Hematopoietic multipotent progenitor cell (in vitro differentiated cells): Measurements from ENCODE around the gene RCAN2. TPM values are rescaled to one million over a fixed set of nuclear protein-coding genes. Genes with fewer than 3 reads are reported as not detected.

Source experiments
- DNase-seq, 3 donors: peaks; one replicate each; pipeline ENCODE4 v3.0.0-alpha.2; 2011 to 2015; ENCODE audit warnings: low read depth in 2 of 3, low spot score in 2 of 3
- total RNA-seq: library from RNA; depleted of rRNA; stranded (reverse); fragments of >200 nt; gene quantifications from one replicate; pipeline ENCODE4 v1.2.3, GENCODE V29; 2012

The RCAN2 gene
- total RNA-seq, 1 donor, result under 0.01 TPM

DNA sequence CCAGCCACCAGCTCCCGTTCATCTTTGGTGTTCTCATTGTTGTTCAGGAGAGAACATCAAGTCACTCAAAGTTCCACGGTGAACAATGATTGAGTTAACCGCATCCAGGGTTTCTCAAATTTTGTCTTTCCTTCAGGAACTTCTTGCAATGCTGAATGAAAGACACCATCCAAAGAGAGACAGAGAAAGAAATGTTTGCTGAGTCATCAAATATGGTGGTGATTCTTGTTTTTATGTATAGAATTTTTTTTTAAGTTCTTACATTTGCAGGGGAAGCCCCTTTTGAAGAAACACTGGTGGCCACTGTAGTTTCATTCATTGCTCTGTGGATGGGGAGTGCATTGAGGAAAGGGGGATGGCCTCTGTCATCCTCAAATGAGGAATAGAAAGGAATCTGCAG is 258.1 kb downstream of the RCAN2 start:
- DNase-seq, result no peak

DNA sequence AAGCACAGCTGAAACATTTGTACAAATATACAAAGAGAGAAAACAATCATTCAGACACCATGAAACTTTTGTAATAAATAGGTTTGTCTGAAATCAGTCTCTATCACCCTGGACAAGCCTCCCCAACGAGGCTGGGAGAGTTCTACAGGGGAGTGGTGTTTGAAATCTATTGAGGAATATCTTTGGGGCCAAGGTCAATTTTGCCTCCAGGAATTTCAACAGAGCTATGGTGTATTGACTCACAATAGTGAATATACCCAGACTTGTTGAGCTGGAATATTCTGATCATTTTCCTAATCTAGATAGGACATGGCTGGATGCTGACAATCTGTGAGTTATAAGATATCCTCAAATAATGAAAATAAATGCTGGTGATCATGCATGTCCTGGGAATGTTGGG is 269.0 kb downstream of the RCAN2 start:
- no peak for DNase-seq

DNA sequence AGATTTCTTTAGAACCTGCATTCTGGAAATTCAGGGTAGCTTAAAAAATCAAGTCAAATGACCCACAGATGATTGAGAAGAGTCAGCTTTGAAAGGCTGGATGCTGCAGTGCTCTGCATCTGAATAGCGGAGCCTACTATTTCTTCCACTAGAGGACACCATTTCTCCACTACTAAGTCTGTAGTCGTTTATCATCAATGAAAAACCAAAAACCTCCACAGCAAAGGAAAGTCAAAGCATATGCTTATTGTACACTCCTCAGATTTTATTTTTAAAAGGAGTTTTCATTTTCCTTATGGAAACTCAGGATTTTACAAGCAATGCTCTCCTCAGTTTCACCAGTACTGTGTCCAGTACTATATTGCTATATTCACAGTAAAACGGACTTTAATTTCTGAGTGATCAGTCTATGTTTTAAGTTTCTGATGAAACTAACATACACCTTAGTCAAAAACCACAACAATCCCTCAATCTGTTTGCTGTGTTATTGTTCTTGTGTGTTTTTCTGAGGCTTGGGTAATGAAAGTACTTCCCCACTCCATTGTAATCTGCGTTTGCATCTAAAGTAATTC is 269.9 kb downstream of the RCAN2 start:
- peak in 2 of 3 donors; percentile 39 to 74 for DNase-seq

DNA sequence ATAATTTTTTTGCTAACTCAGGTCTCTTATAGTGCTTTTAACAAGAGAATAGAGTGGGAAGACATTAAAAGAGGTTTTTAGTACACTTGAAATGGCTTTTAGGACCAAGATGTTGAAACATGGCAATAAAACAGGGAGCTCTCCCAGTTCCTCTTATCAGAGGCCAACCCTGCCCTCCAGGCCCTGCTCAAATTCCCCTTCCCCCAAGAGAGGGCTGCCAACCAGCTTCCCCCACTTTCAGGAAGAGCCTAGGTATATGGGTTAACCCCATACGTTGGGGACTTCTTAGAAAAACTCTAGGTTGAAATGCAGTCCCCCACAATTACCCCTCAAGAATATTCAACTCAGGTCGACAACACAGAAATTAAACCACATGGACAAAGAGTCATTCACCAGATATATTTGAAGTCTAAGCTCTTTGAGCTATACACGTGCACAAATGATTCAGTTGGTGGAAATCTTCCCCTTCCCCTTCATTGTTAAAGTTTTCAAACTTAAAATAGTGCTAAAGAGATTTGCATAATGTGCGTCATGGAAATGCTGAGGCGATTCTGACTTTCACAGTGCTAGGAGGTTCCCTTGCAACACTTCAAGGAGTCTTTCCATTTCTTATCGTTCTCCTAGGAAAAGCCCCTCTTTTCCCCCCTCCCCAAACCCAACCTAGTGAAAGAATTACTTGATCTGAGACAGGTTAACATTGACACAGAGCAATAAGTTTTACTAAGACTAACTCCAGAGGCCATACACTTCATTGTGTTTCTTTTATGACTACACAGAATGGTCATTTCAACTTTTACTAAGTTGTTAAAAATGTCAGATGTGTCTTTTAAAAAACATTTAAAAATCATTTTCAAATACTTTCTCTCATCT is 270.7 kb downstream of the RCAN2 start:
- peak in 2 of 3 donors; percentile 29 to 73 for DNase-seq

DNA sequence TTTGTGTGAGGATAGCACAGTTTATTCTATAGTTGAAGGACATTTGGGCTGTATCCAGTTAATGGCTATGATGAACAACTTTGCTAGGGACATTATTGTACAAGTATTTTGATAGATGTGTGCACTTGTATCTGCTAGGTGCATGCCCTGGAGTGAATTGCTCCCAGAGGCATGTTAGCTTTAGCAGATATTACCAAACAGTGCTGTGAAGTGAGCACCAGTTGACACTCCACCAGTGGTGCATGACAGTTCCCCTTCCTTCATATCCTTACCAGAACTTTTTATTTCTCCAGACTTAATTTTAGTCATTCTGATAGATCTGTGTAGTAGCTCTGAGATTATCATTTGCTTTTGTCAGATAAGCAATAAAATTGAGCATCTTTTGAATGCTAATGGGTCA is 271.6 kb downstream of the RCAN2 start:
- no peak for DNase-seq

DNA sequence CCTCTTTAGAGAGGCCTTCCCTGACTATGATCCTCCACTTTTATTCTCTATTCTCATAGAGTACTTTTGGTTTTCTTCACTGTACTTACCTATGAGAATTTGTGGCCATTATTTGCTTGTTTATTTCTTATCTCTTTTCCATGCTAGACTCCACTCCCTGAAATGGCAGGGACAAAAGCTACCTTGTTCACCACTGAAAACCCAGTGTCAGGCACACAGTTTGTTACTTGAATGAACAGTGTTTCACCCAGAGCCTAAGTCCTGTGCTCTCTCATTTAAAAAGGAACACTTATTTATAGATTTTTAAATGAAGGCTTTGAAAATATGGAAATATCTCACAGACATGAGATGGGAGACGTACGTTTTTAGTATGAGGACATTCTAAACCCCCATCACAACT is 272.8 kb downstream of the RCAN2 start:
- DNase-seq, result no peak

DNA sequence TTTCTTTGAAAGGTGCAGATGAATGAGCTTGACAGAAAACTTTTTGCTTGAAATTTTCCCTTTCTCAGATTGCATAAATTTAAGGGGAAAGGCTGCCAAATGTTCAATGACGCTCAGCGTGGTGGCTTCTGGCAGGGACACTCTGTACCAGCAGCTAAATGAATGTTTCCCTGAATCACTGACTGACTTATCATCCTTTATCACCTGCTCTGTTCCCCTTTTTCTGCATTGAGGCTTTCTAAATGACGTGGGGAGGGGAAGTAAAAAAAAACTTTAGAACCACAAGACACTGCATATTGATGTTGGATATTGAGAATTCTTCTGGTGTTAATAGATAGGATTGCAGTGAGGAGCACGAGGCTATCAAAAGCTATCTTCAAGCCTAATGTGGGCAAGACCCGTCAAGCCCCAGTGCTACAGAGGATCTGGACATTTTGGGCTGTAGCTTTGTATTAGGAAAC is 273.5 kb downstream of the RCAN2 start:
- DNase-seq, result peak in 2 of 3 donors; percentile 83 to 93

DNA sequence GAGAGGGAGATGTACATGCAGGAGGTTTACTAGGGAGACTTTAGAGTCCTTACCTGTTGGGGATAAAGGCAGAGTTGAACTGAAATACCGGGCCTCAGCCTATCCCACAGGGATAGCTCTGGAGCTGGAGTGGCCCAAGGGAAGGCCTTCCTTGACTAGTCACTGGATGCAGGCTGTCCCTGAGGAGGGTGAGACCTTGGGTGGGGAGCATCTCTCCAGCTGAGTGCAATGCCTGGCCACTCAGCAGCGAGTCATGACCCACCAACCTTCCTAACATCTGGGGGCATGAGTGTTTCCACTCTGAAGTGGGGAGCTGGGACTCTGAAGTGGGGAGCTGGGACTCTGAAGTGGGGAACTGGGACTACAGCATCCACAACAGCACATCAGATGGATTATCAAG is 274.4 kb downstream of the RCAN2 start:
- no peak for DNase-seq

DNA sequence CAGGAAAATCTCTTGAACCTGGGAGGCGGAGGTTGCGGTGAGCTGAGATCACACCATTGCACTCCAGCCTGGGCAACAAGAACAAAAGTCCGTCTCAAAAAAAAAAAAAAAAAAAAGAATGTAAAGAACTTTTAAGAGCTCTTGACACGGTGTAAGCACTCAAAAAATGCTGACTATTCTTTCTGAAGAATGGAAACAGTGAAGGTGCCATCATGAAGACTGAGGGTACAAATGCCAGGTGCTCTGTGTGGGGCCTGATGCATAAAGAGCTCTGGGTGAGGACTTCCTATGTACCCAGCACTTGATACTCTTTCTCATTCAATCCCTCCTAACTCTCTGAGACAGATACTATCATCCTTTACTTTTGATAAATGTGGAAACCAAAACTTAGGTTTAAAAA is 275.5 kb downstream of the RCAN2 start:
- DNase-seq, result no peak

DNA sequence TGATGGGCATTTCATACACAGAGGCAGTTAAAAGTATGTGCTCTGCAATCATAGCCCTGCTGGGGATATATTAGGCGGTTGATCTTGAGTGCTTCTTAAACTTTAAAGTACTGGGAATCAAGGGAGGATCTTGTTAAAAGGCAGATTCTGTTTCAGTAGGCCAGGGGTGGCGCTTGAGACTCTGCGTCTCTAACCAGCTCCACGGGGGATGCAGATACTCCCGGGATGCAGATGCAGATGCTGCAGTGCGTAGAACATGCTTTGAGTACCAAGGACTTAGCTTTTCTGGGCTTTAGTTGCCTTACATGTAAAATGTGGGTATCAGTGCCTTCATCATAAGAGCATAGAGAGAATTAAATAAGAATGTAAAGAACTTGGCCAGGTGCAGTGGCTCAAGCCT is 276.0 kb downstream of the RCAN2 start:
- no peak for DNase-seq

DNA sequence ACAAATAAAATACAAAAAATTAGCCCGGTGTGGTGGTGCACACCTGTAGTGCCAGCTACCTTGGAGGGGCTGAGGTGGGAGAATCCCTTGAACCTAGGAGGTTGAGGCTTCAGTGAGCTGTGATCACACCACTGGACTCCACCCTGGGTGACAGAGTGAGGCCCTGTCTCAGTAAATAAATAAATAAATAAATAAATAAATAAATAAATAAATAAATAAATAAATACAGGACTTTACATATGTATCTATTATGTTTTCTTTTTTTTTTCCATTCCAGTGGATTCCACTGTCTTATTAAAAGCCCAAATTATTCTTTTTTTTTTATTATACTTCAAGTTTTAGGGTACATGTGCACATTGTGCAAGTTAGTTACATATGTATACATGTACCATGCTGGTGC is 279.3 kb downstream of the RCAN2 start:
- no peak for DNase-seq

DNA sequence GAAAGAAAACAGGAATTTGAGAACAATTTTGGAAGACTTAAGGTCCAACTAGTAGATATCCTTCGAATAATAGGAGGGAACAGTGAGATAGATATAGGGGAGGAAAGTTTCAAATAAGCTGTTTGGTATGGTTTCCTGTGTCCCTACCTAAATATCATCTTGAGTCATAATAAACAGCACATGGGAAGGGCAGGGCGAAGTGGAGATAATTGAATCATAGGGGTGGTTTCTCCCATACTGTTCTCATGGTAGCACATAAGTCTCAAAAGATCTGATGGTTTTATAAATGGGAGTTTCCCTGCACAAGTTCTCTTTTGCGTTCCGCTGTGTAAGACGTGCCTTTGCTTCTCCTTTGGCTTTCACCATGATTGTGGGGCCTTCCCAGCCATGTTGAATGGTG is 281.0 kb downstream of the RCAN2 start:
- no peak for DNase-seq

DNA sequence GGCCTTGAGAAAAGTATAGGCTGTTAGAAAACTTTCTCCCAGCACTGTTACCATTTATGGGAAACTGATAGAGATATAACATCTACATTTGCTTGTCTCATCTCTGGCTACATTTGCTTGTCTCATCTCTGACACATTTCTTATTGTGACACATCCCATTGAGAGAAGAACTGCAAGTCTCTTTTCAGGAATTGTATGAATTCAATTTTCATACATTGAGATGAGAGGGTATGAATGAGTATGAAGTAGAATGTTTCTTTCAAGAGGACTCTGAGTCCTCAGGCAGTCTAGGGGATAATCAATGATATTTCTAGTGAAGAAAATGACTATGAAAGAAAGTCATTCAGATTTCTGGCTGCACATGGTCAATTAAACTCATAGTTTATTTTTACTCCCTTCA is 282.9 kb downstream of the RCAN2 start:
- DNase-seq, result no peak

DNA sequence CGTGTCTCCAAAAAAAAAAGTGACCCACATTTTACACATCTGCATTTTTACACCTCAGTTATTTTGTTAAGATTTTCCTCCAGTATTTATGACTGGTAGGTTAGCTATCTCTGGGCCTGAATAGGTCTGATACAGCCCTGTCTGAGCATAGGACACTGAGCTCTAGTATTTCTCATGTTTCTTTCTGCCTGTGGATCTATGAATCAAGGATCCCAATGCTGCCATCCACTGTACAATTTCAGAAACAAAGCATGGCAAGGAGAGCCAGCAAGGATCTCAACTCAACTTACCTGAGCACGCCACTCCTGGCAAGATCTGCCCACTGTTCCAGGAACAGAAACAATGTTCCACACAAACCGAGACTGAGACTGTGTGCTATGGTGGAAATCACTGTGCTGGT is 284.1 kb downstream of the RCAN2 start:
- DNase-seq, result no peak

DNA sequence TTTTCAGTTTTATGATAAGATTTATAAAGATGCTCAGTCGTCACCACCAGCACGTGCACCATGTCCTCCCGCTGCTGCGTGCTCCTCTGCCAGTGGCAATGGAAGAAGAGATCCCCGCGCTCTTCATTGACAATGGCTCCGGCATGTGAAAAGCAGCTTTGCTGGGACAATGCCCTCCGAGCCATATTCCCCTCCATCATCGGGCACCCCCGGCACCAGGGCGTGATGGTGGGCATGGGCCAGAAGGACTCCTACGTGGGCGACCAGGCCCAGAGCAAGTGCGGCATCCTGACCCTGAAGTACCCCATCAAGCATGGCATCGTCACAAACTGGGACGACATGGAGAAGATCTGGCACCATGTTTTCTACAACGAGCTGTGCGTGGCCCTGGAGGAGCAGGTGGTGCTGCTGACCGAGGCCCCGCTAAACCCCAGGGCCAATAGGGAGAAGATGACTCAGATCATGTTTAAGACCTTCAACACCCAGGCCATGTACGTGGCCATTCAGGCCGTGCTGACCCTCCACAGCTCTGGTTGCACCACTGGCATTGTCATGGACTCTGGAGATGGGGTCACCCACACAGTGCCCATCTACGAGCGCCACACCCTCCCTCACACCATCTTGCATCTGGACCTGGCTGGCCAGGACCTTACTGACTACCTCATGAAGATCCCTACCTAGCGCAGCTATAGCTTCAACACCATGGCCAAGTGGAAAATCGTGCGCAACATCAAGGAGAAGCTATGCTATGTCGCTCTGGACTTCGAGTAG is 286.2 kb downstream of the RCAN2 start:
- DNase-seq, result no peak

DNA sequence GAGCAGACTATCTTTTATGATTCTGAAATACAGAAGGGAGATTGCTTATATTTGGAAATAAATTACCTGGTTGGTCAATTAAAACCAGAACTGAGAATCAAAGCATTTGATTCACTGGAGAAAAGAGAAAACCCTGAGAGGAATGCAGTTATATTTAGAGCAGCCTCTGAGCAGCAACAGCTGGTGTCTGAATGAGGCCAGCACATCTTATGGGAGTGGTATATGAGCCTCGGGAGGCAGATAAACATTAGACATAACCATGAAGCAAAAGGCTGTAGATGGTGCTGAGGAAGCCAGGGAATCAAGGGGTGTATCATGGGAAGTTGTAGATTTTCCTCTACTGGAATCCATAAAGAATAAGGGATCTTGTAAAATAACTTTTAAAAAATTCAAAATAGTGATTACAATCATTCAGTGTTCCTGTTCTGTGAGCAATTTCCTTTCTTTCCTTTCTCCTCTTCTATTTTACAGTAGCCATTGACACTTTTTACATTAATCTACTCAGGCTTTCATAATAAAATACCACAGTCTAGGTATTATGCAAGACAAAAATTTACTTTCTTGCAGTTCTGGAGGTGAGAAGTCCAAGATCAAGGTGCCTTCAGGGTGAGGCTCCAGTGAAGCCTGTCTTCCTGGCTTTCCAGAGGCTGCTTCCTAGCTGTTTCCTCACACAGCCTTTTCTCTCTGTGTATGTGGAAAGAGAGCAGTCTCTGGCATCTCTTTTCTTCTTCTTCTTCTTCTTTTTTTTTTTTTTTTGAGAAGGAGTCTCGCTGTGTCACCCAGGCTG is 287.7 kb downstream of the RCAN2 start:
- DNase-seq, result no peak

DNA sequence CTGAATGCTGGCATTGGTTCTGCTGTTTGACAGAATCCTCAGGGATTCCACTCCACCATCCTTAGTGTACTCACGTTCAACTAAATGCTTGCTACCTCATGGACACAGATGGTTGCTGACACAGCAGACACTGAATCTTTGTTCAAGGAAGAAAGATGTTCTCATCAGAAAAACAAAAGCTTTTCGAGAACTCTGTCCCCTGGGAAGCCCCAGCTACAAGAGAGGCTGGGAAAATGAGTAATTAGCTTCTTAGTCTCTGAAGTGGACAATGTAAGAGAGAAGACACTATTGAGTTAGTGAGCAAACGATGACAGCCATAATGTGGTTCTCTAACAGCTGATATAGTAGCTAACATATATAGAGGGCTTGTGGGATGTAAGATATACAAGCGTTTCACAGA is 289.5 kb downstream of the RCAN2 start:
- no peak for DNase-seq

DNA sequence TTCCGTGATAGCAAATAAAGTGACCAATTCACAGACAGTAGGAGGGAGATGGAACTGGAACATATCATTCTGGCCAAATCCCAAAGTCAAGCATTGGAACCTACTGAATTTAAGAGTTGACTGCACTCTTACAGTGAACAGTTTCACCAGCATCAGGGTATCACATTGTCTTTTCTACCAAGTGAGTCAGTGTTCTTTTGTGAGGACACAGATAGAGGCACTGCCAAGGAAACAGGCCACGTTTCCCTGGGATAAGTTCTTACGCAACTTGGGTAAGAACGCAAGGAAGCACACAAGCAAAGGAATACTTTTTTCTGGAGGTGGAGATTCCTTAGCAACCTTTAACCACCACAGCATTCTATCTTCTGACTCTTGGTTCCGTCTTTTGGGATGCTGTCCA is 291.9 kb downstream of the RCAN2 start:
- no peak for DNase-seq

DNA sequence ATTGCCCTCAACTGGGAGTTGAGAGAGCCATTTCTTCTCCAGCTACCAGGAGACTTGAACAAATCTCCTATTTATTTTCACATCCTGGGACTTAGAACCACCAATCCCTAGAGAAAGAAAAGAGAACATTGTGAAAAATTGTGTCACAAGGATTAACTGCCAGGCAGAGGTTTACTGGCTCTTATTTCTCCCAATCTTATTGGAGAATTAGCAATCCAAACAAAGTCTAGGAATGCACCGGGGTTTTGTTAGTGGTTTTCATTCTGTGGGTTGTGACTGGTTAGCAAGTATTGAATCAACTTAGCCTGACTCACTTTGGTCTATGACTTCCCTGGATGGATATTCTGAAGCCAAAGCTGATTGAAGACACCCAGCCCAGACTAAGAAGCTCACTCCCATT is 299.3 kb downstream of the RCAN2 start:
- no peak for DNase-seq

DNA sequence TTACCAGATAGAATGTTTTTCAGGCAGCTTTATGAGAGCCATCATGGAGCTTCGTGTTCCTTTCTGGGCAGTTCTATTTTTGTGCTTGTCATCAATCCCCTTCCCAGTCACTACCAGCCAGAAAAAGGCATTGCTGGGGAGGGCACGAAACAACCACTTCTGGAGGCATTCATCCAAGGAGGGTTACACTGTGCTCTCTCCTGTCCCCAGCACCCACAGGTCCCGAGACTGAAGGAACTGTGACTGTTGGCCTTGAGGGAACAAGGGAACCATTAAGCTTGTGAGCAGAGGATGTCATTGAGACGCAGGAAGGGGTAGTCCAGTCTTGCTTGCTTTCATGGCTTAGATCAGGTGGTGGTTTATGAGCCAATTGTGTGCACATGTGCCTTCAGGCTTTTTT is 300.4 kb downstream of the RCAN2 start:
- DNase-seq, result no peak

DNA sequence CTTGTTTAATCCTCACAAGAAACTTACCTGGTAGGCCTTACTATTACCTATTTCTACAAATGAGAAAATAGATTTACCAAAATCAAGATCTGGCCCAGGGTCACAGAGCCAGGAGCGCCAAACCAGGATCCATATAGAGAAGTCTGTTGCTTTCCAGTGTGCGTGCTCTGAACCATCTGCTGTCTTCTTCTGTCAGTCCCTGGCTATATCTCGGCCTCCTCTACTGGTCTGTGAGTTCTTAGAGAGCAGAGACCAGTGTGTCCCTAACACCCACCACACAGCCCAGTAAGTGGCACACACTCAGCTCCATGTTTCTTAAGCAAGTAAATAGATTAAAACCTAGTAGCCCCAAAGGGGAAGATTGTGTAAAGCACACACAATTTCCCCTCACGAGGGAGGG is 301.5 kb downstream of the RCAN2 start:
- no peak for DNase-seq
